Neural progenitor cell (in vitro differentiated cells): ENCODE results near the gene TANC1.

ENCODE experiments used
- EZH2 ChIP-seq: fragments of 200-600 bp; sonication (generic); IDR thresholded peaks from 2 replicates; pipeline ENCODE4 v1.6.1; 2017; ENCODE audit warnings: antibody characterized with exemption, mild to moderate bottlenecking, moderate library complexity
- TF ChIP-seq, protein P1 (sequence below): fragments of 200-600 bp; sonication (generic); IDR thresholded peaks from 2 replicates; pipeline ENCODE4 v1.5.1; 2017; ENCODE audit warnings: antibody characterized with exemption, mild to moderate bottlenecking

DNA sequence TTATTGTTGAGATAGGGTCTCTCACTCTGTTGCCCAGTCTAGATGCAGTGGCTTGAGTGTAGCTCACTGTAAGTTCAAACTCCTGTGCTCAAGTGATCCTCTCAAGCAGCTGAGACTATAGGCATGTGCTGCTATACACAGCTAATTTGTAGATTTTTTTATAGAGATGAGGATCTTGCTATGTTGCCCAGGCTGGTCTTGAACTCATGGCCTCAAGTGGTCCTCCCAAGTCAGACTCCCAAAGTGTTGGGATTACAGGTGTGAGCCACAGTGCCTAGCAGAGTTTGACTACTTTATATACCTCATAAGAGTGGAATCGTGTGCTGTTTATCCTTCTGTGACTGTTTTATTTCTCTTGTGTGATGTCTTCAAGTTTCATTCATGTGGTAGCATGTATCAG lies 60.3 kb downstream of the TANC1 start:
- TF ChIP-seq, protein P1, sequence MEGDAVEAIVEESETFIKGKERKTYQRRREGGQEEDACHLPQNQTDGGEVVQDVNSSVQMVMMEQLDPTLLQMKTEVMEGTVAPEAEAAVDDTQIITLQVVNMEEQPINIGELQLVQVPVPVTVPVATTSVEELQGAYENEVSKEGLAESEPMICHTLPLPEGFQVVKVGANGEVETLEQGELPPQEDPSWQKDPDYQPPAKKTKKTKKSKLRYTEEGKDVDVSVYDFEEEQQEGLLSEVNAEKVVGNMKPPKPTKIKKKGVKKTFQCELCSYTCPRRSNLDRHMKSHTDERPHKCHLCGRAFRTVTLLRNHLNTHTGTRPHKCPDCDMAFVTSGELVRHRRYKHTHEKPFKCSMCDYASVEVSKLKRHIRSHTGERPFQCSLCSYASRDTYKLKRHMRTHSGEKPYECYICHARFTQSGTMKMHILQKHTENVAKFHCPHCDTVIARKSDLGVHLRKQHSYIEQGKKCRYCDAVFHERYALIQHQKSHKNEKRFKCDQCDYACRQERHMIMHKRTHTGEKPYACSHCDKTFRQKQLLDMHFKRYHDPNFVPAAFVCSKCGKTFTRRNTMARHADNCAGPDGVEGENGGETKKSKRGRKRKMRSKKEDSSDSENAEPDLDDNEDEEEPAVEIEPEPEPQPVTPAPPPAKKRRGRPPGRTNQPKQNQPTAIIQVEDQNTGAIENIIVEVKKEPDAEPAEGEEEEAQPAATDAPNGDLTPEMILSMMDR = no peak
- no peak for TF ChIP-seq EZH2
